Kidney epithelial cell (primary cell): ENCODE results near the gene CLCN4. TPM values are rescaled to one million over a fixed set of nuclear protein-coding genes. Genes with fewer than 3 reads are reported as not detected.

Source experiments
- DNase-seq: peaks from one replicate; pipeline ENCODE4 v3.0.0-alpha.2; 2010; ENCODE audit warnings: low read depth
- H3K27me3 ChIP-seq: 2 replicates; pipeline ENCODE4 v1.6.0; 2011; ENCODE audit warnings: low read length; ENCODE audit not compliant: control insufficient read depth, insufficient read depth
- H3K36me3 ChIP-seq: 2 replicates; pipeline ENCODE4 v1.5.1; 2011; ENCODE audit warnings: low read length; ENCODE audit not compliant: control insufficient read depth, insufficient read depth
- H3K4me3 ChIP-seq: 2 replicates; pipeline ENCODE4 v1.5.1; 2011; ENCODE audit warnings: low read depth, mild to moderate bottlenecking, control low read depth, low read length
- CTCF ChIP-seq: IDR thresholded peaks from 2 replicates; pipeline ENCODE4 v1.5.1; 2011; ENCODE audit warnings: mild to moderate bottlenecking, moderate library complexity, low read length, control low read depth, inconsistent platforms; ENCODE audit not compliant: insufficient read depth, poor library complexity, severe bottlenecking
- total RNA-seq: library from RNA; depleted of rRNA; stranded (reverse); fragments of >200 nt; gene quantifications from 2 replicates; pipeline ENCODE4 v1.2.3, GENCODE V29; 2015

The CLCN4 gene
- total RNA-seq, 1 donor from 2014 or later: 7.3 TPM

- Histone ChIP-seq H3K4me3 (no peak overlapping the region), H3K36me3 (no peaks in the 10 kb centered on the region), H3K27me3 (no peaks in the 10 kb centered on the region)
- DNase-seq: no peak
- no peak for TF ChIP-seq CTCF
These were observed 76.4 kb downstream of the CLCN4 start for GRCh38 chrX:10233173-10233572.

- no peak for TF ChIP-seq CTCF
- DNase-seq: no peak
- Histone ChIP-seq H3K27me3 (no peaks in the 10 kb centered on the region), H3K36me3 (no peaks in the 10 kb centered on the region), H3K4me3 (no peak overlapping the region)
These were observed 76.9 kb downstream of the CLCN4 start for GRCh38 chrX:10233696-10234095.

- DNase-seq: no peak
- H3K36me3 ChIP-seq: no peaks in the 10 kb centered on the region
These were observed 79.1 kb downstream of the CLCN4 start for GRCh38 chrX:10235851-10236250.

GRCh38 chrX:10237241-10237640, 80.5 kb downstream of the CLCN4 start:
- no peak overlapping the region for H3K4me3 ChIP-seq
- TF ChIP-seq CTCF: no peak
- no peak for DNase-seq
- no peaks in the 10 kb centered on the region for H3K36me3 ChIP-seq
- H3K27me3 ChIP-seq: no peaks in the 10 kb centered on the region

More at GRCh38 chrX:10235851-10236250, 79.1 kb downstream of the CLCN4 start:
- no peak for TF ChIP-seq CTCF
- no peak overlapping the region for H3K4me3 ChIP-seq
- no peaks in the 10 kb centered on the region for H3K27me3 ChIP-seq

- no peak for DNase-seq
- H3K36me3 ChIP-seq: no peaks in the 10 kb centered on the region
- no peak overlapping the region for H3K4me3 ChIP-seq
- no peaks in the 10 kb centered on the region for H3K27me3 ChIP-seq
- TF ChIP-seq CTCF: no peak
These were observed 82.9 kb downstream of the CLCN4 start for GRCh38 chrX:10239611-10240064.

GRCh38 chrX:10240918-10241317, 84.1 kb downstream of the CLCN4 start:
- Histone ChIP-seq H3K27me3 (no peaks in the 10 kb centered on the region), H3K4me3 (no peak overlapping the region), H3K36me3 (no peaks in the 10 kb centered on the region)
- no peak for TF ChIP-seq CTCF
- DNase-seq: no peak
